Karpas-422 (cell line): Measurements from ENCODE around the gene ITGA4. TPM values are rescaled to one million over a fixed set of nuclear protein-coding genes. Genes with fewer than 3 reads are reported as not detected.

Experiments
- DNase-seq: peaks from one replicate; pipeline ENCODE4 v3.0.0-alpha.2; 2015
- H2AFZ ChIP-seq: fragments of 200-600 bp; sonication (generic); 2 replicates; pipeline ENCODE4 v1.6.1; 2014; ENCODE audit warnings: antibody characterized with exemption, low read length, mixed read lengths
- H3K27ac ChIP-seq: fragments of 200-600 bp; sonication (generic); 2 replicates; pipeline ENCODE4 v1.5.1; 2014; ENCODE audit warnings: mild to moderate bottlenecking, low read length, moderate library complexity
- H3K27me3 ChIP-seq: fragments of 200-600 bp; sonication (generic); 2 replicates; pipeline ENCODE4 v1.6.1; 2014; ENCODE audit warnings: low read length, mixed read lengths
- H3K36me3 ChIP-seq: fragments of 200-600 bp; sonication (generic); 2 replicates; pipeline ENCODE4 v1.6.1; 2014; ENCODE audit warnings: low read length, mixed read lengths; ENCODE audit not compliant: insufficient read depth
- H3K4me1 ChIP-seq: fragments of 200-600 bp; sonication (generic); 2 replicates; pipeline ENCODE4 v1.6.1; 2014; ENCODE audit warnings: mild to moderate bottlenecking, low read length, mixed read lengths
- H3K4me2 ChIP-seq: fragments of 200-600 bp; sonication (generic); 2 replicates; pipeline ENCODE4 v1.6.1; 2014; ENCODE audit warnings: low read length, low read depth, mild to moderate bottlenecking; ENCODE audit not compliant: poor library complexity, severe bottlenecking
- H3K4me3 ChIP-seq: fragments of 200-600 bp; sonication (generic); 2 replicates; pipeline ENCODE4 v1.5.1; 2014; ENCODE audit warnings: mild to moderate bottlenecking, antibody characterized with exemption, low read length, mixed read lengths
- H3K79me2 ChIP-seq: fragments of 200-600 bp; sonication (generic); 2 replicates; pipeline ENCODE4 v1.6.1; 2014; ENCODE audit warnings: mild to moderate bottlenecking, low read length, mixed read lengths
- H3K9ac ChIP-seq: fragments of 200-600 bp; sonication (generic); 2 replicates; pipeline ENCODE4 v1.6.0; 2014; ENCODE audit warnings: low read length
- H3K9me2 ChIP-seq: fragments of 200-600 bp; sonication (generic), shearing (Covaris generic); replicated peaks from 2 replicates; pipeline ENCODE4 v1.6.0; 2014; ENCODE audit warnings: mild to moderate bottlenecking, low read length, moderate library complexity; ENCODE audit not compliant: insufficient read depth
- H3K9me3 ChIP-seq: fragments of 300-700, 200-600 bp; sonication (generic); 2 replicates; pipeline ENCODE4 v1.6.1; 2014; ENCODE audit warnings: low read length, mixed read lengths
- H4K20me1 ChIP-seq: fragments of 200-600 bp; sonication (generic); 2 replicates; pipeline ENCODE4 v1.6.1; 2014; ENCODE audit warnings: mild to moderate bottlenecking, antibody characterized with exemption, low read length, low read depth; ENCODE audit not compliant: insufficient read depth
- total RNA-seq: library from RNA; depleted of rRNA; stranded (reverse); fragments of >200 nt; shearing (Covaris generic); gene quantifications from 2 replicates; pipeline ENCODE4 v1.2.3, GENCODE V29; 2014; ENCODE audit warnings: low replicate concordance

ITGA4 gene
- total RNA-seq, 1 experiment from 2014 or later: 244 TPM

DNA sequence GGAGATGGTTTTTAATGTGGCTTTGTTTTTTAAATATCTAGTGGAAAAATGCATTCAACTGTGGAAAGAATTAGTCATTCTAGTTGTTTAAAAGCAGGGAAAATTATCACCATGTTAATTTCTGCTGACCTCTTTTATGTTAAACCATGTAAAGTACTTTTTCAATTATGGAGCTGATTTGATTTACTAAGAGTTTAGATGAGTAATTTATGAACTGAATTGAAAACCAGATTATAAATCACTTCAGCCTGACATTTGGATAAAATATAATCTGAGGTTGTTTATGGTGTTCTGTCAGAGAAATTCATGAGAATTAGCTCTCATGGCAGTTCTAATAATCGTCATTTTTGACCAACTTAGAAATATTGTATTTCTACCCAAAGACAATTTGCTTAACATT lies 11.6 kb downstream of the ITGA4 start:
- peaks cover 96% of the 10 kb centered on the region for H3K79me2 ChIP-seq
- no peak for DNase-seq
- H4K20me1 ChIP-seq: peaks cover 58% of the 10 kb centered on the region
- no peak overlapping the region for H3K9ac ChIP-seq
- H3K4me2 ChIP-seq: no peak overlapping the region
- peaks cover 91% of the 10 kb centered on the region for H3K36me3 ChIP-seq
- H2AFZ ChIP-seq: no peak overlapping the region
- peaks cover 39% of the 10 kb centered on the region for H3K4me1 ChIP-seq
- no peaks in the 10 kb centered on the region for H3K9me2 ChIP-seq
- no peaks in the 10 kb centered on the region for H3K9me3 ChIP-seq
- no peaks in the 10 kb centered on the region for H3K27me3 ChIP-seq
- no peak overlapping the region for H3K27ac ChIP-seq
- H3K4me3 ChIP-seq: no peak overlapping the region

DNA sequence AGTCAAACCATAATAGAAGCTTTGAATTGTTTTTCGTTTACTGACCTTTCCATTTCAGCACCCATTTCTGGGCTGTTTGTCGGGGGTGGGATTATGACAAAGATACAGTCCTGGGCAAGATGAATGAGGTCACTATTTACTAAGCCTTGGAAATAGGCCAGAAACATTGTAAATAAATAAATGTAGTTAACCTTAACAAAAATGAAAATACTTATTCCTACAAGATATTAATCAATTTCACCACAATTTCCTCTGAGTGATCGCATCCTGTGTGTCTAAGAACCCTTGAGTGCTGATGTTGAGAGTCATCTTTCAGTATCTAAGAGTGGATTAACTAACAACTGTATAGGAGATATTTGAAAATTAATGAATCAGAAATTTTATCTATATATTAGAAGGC lies 14.0 kb downstream of the ITGA4 start:
- H3K36me3 ChIP-seq: peaks cover 93% of the 10 kb centered on the region

DNA sequence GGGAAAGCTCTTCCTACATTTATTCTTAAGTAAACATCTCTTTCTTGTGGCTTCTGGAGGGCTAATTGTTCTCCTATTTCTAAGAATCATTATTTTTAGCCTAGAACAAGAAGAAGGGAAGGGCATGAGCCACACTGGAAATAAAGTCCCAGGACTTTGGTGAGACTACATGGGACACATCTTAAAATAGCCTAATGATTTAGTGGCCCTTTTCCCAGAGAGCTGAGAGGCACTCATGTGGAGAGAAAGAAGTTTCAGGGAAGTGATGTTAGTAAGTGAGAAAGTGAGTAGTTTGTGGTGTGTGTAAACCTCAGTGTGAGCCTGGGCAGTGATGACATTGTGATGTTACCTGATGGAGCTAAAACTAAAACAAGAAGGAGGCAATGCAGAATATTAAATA lies 14.6 kb downstream of the ITGA4 start:
- Histone ChIP-seq H3K27ac (no peak overlapping the region), H3K27me3 (no peaks in the 10 kb centered on the region), H3K4me2 (no peak overlapping the region), H4K20me1 (peaks cover 61% of the 10 kb centered on the region), H3K36me3 (peaks cover 93% of the 10 kb centered on the region), H3K4me1 (peaks cover 13% of the 10 kb centered on the region; the same call in 1 of the 2 replicates), H3K79me2 (peaks cover 96% of the 10 kb centered on the region), H3K9me3 (no peaks in the 10 kb centered on the region), H2AFZ (no peak overlapping the region), H3K9ac (no peak overlapping the region), H3K4me3 (no peak overlapping the region), H3K9me2 (no peaks in the 10 kb centered on the region)
- no peak for DNase-seq

More for the DNA sequence above, 14.0 kb downstream of the ITGA4 start:
- Histone ChIP-seq H3K4me1 (peaks cover 16% of the 10 kb centered on the region; the same call in 1 of the 2 replicates), H3K27me3 (no peaks in the 10 kb centered on the region), H3K9ac (no peak overlapping the region), H3K27ac (no peak overlapping the region), H3K9me3 (no peaks in the 10 kb centered on the region), H2AFZ (no peak overlapping the region), H3K79me2 (peaks cover 96% of the 10 kb centered on the region), H4K20me1 (peaks cover 61% of the 10 kb centered on the region), H3K9me2 (no peaks in the 10 kb centered on the region), H3K4me3 (no peak overlapping the region), H3K4me2 (no peak overlapping the region)
- DNase-seq: no peak

DNA sequence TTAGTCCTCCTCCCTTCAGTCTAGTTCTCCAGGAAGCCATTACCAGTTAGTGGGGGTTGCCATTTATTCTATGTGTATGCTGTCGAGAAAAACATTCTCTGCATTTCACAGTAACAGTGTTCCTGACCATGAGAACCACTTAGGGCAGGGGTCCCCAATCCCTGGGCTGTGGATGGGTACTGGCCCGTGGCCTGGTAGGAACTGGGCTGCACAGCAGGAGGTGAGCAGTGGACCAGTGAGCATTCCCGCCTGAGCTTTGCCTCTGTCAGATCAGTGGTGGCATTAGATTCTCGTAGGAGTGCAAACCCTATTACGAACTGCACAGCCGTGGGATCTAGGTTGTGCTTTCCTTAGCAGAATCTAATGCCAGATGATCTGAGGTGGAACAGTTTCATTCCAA lies 15.8 kb downstream of the ITGA4 start:
- peaks cover 9% of the 10 kb centered on the region; the same call in 1 of the 2 replicates for H3K4me1 ChIP-seq
- H3K27me3 ChIP-seq: no peaks in the 10 kb centered on the region
- H3K36me3 ChIP-seq: peaks cover 93% of the 10 kb centered on the region
- H3K4me2 ChIP-seq: no peak overlapping the region
- H2AFZ ChIP-seq: no peak overlapping the region
- H3K9me3 ChIP-seq: no peaks in the 10 kb centered on the region
- DNase-seq: no peak
- peaks cover 58% of the 10 kb centered on the region for H4K20me1 ChIP-seq
- H3K27ac ChIP-seq: no peak overlapping the region
- H3K79me2 ChIP-seq: peaks cover 96% of the 10 kb centered on the region
- H3K9ac ChIP-seq: no peak overlapping the region
- no peak overlapping the region for H3K4me3 ChIP-seq
- H3K9me2 ChIP-seq: no peaks in the 10 kb centered on the region

DNA sequence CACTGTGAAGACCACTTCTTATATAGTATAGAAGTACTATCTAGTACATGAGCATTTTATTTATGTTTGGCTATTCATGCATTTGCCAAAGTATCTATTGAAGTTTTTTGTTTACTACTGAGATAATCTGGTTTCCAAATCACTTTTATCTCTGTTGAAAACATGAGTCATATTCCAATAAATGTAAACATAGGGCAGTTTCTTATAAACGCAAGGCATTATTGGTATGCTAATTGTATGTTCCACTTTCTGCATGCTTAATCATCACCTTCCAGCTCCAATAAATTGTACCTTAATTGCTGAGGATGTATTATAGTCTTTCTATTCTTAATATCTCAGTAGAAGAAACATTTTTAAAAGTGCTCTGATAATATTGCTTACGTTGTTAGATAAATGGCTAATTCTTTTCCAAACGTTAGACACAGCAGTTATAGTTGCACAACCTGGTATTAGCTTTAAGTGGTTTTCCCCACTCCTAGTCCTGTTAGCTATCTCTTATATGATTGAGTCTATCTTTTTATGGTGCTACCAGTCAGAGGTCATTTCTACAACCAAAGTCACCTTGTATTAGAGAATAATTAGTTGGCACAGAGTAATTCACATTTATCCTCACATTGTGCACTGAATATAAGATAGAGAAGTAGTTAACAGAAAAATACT lies 17.2 kb downstream of the ITGA4 start:
- Histone ChIP-seq H3K9ac (no peak overlapping the region), H3K79me2 (peaks cover 91% of the 10 kb centered on the region), H4K20me1 (peaks cover 45% of the 10 kb centered on the region), H3K27ac (no peak overlapping the region), H3K9me2 (no peaks in the 10 kb centered on the region), H3K4me1 (peaks cover 9% of the 10 kb centered on the region; the same call in 1 of the 2 replicates), H3K9me3 (no peaks in the 10 kb centered on the region), H3K27me3 (no peaks in the 10 kb centered on the region), H2AFZ (no peak overlapping the region), H3K4me2 (no peak overlapping the region), H3K36me3 (peaks cover 93% of the 10 kb centered on the region), H3K4me3 (no peak overlapping the region)
- DNase-seq: no peak

DNA sequence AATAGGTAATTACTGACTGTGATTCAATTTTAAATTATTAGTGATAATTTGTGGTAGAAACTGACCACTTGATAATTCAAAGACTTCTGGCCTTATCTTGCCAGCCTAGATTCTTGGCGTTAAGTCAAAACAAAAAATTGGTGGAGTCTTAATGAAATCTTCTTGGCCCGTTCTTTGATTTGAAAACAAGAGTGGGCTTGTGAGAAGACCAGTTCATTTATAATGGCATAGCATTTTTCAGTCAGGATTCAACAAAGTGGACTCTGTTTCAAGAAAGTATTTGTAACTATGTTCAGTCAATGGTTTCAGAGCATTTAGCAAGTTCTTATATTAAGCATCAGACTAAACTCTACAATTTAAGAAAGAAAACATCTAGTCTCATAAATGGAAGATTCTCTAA lies 26.0 kb downstream of the ITGA4 start:
- peaks cover 22% of the 10 kb centered on the region for H3K4me1 ChIP-seq
- H3K9ac ChIP-seq: no peak overlapping the region
- H3K4me2 ChIP-seq: no peak overlapping the region
- H3K36me3 ChIP-seq: peaks cover 99% of the 10 kb centered on the region
- peaks cover 71% of the 10 kb centered on the region for H3K79me2 ChIP-seq
- no peaks in the 10 kb centered on the region for H3K9me3 ChIP-seq
- no peaks in the 10 kb centered on the region for H4K20me1 ChIP-seq
- no peaks in the 10 kb centered on the region for H3K9me2 ChIP-seq
- H3K27me3 ChIP-seq: no peaks in the 10 kb centered on the region
- no peak overlapping the region for H3K4me3 ChIP-seq
- no peak overlapping the region for H3K27ac ChIP-seq
- H2AFZ ChIP-seq: no peak overlapping the region
- no peak for DNase-seq

DNA sequence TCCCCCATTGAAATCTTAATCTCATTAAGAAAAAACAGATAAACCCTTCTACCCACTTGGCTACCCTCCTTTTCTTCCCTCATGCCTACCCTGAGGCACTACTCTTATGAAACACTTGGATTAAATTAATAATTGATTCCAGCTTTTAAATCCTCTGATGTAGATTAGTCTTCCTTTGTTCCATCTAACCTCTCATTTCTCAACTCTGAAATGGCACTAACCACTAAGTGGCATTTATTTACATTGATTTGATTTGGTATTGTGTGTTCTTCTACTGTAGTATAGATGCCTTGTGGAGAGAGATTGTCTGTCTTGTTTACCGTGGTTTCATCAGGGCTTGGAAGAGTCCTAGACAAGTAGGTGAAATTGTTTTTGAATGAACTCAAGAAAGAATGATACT lies 26.7 kb downstream of the ITGA4 start:
- Histone ChIP-seq H3K4me2 (no peak overlapping the region), H3K27ac (no peak overlapping the region), H2AFZ (no peak overlapping the region), H3K9ac (no peak overlapping the region), H3K4me1 (peaks cover 29% of the 10 kb centered on the region), H4K20me1 (no peaks in the 10 kb centered on the region), H3K9me2 (no peaks in the 10 kb centered on the region), H3K4me3 (no peak overlapping the region), H3K27me3 (no peaks in the 10 kb centered on the region), H3K79me2 (peaks cover 72% of the 10 kb centered on the region), H3K9me3 (no peaks in the 10 kb centered on the region), H3K36me3 (peaks cover 96% of the 10 kb centered on the region)
- no peak for DNase-seq

DNA sequence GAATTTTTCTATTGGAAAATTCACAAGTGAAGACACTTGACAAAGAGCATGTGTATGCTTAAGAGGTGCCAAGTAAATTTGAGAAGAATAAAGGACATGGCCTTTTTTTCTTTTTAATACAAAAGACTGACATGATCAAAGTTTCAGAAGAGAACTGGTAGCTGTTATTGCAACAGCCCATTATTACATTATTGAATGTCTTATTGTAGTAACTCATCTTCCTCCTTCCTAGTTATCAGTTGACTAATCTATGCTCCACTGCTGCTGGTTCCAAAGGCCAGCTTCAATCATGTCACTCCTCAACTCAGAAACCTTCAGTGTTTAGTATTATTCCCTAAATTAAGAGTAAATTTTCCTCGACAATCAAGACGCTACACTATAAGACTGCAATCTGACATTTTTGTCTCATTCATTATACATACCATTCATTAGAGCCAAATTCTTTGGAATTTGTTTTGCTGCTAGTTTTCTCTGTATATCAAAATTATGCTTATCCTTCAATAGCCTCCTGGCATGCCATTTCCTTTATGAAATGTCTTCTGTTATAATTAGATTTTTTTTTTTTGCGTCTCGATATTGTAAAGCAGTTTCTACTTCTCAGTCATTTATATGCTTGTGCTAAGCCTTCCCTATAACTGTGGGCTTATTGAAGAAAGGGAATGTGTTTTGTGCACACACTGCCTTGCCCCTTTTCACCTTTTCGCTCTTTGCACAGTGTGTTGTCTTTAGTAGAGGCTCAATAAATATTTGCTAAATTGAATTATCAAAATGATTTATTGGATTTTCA lies 27.9 kb downstream of the ITGA4 start:
- Histone ChIP-seq H3K4me1 (peaks cover 32% of the 10 kb centered on the region), H3K36me3 (peaks cover 95% of the 10 kb centered on the region), H3K27ac (no peak overlapping the region)

More for the DNA sequence above, 27.9 kb downstream of the ITGA4 start:
- no peak overlapping the region for H3K9ac ChIP-seq
- no peaks in the 10 kb centered on the region for H3K27me3 ChIP-seq
- no peak overlapping the region for H2AFZ ChIP-seq
- DNase-seq: no peak
- H3K9me2 ChIP-seq: no peaks in the 10 kb centered on the region
- H3K9me3 ChIP-seq: no peaks in the 10 kb centered on the region
- peaks cover 67% of the 10 kb centered on the region for H3K79me2 ChIP-seq
- no peak overlapping the region for H3K4me2 ChIP-seq
- no peaks in the 10 kb centered on the region for H4K20me1 ChIP-seq
- H3K4me3 ChIP-seq: no peak overlapping the region
